Body of pancreas (tissue), 4 donors: ENCODE measurements around the gene ATP11A.

Experiments
- POLR2A ChIP-seq, 3 donors: fragments of 450-650 bp; IDR thresholded peaks; one replicate each; pipeline ENCODE4 v1.6.1; 2016; ENCODE audit warnings: antibody characterized with exemption in 3 of 3, mild to moderate bottlenecking in 2 of 3
- TF ChIP-seq, protein P1 (sequence below), 7 experiments: fragments of 450-650 bp in 4 of 7; fragments of 200-600 bp in 3 of 7; sonication (generic) in 3 of 7; IDR thresholded peaks; one replicate each; pipeline ENCODE4 v1.5.1; 2016 to 2019; ENCODE audit warnings: antibody characterized with exemption in 7 of 7

DNA sequence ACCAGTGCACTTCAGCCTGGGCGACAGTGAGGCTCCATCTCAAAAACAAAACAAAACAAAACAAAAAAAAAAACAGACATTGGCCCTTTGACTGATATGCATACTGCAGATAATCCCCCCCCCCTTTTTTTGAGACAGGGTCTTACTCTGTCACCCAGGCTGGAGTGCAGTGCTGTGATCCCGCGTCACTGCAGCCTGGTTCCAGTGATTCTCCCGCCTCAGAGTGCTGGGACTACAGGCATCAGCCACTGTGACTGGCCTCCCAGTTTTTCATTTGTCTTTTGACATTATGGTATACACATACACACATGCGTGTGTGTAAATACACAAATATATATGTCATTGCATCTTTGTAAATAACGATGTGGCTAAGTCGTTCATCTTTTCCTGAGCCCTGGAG, 61.8 kb downstream of the ATP11A start:
- TF ChIP-seq, protein P1, sequence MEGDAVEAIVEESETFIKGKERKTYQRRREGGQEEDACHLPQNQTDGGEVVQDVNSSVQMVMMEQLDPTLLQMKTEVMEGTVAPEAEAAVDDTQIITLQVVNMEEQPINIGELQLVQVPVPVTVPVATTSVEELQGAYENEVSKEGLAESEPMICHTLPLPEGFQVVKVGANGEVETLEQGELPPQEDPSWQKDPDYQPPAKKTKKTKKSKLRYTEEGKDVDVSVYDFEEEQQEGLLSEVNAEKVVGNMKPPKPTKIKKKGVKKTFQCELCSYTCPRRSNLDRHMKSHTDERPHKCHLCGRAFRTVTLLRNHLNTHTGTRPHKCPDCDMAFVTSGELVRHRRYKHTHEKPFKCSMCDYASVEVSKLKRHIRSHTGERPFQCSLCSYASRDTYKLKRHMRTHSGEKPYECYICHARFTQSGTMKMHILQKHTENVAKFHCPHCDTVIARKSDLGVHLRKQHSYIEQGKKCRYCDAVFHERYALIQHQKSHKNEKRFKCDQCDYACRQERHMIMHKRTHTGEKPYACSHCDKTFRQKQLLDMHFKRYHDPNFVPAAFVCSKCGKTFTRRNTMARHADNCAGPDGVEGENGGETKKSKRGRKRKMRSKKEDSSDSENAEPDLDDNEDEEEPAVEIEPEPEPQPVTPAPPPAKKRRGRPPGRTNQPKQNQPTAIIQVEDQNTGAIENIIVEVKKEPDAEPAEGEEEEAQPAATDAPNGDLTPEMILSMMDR (IDR thresholded peaks at IDR 0.05) = no peak
- no peak for TF ChIP-seq POLR2A (IDR thresholded peaks at IDR 0.05)
